Activated naive CD4-positive, alpha-beta T cell treated with anti-CD3 and anti-CD28 coated beads, Interleukin-2, amount 50 U/mL, for 24 hours (primary cell): ENCODE measurements around the gene MOB3A.
"Not testable (repeated sequence)": the region's sequence is repeated elsewhere in the genome, so short reads cannot be mapped to it uniquely, and the experiment has no call there.

ENCODE experiments used
- H3K27ac Mint-ChIP-seq: one replicate; pipeline ENCODE4 v1.8.0; 2021; ENCODE audit warnings: mild to moderate bottlenecking, mixed read lengths
- H3K27me3 Mint-ChIP-seq: one replicate; pipeline ENCODE4 v1.8.0; 2021; ENCODE audit warnings: mixed read lengths
- H3K36me3 Mint-ChIP-seq: one replicate; pipeline ENCODE4 v1.8.0; 2021; ENCODE audit warnings: mixed read lengths
- H3K4me1 Mint-ChIP-seq: one replicate; pipeline ENCODE4 v1.8.0; 2021; ENCODE audit warnings: mixed read lengths
- H3K4me3 Mint-ChIP-seq: one replicate; pipeline ENCODE4 v1.8.0; 2021; ENCODE audit warnings: mild to moderate bottlenecking, mixed read lengths
- H3K9me3 Mint-ChIP-seq: one replicate; pipeline ENCODE4 v1.8.0; 2021; ENCODE audit warnings: mixed read lengths

MOB3A gene

GRCh38 chr19:2099937-2100718 is 4.0 kb upstream of the MOB3A start:
- no peak overlapping the region for H3K27ac Mint-ChIP-seq
- H3K36me3 Mint-ChIP-seq = peaks cover 10% of the 10 kb centered on the region
- no peaks in the 10 kb centered on the region for H3K9me3 Mint-ChIP-seq
- peaks cover 16% of the 10 kb centered on the region for H3K4me1 Mint-ChIP-seq
- H3K4me3 Mint-ChIP-seq = no peak overlapping the region
- H3K27me3 Mint-ChIP-seq = no peaks in the 10 kb centered on the region

GRCh38 chr19:2099054-2099501 is 3.0 kb upstream of the MOB3A start:
- H3K4me3 Mint-ChIP-seq = no peak overlapping the region
- peaks cover 4% of the 10 kb centered on the region for H3K36me3 Mint-ChIP-seq
- H3K27me3 Mint-ChIP-seq = no peaks in the 10 kb centered on the region
- H3K4me1 Mint-ChIP-seq = peaks cover 21% of the 10 kb centered on the region
- H3K27ac Mint-ChIP-seq = no peak overlapping the region
- H3K9me3 Mint-ChIP-seq = no peaks in the 10 kb centered on the region

GRCh38 chr19:2097886-2098327 is 1.8 kb upstream of the MOB3A start:
- Mint-ChIP-seq H3K27ac (no peak overlapping the region), H3K27me3 (no peaks in the 10 kb centered on the region), H3K9me3 (no peaks in the 10 kb centered on the region), H3K4me1 (peaks cover 26% of the 10 kb centered on the region), H3K36me3 (peaks cover 1% of the 10 kb centered on the region), H3K4me3 (peak overlapping the region; percentile 84)

- H3K9me3 Mint-ChIP-seq = no peaks in the 10 kb centered on the region
- no peaks in the 10 kb centered on the region for H3K27me3 Mint-ChIP-seq
- H3K27ac Mint-ChIP-seq = no peak overlapping the region
- peaks cover 1% of the 10 kb centered on the region for H3K36me3 Mint-ChIP-seq
- H3K4me1 Mint-ChIP-seq = peaks cover 32% of the 10 kb centered on the region
- peak overlapping the region; percentile 84 for H3K4me3 Mint-ChIP-seq
Observed at GRCh38 chr19:2097203-2097885, 1.2 kb upstream of the MOB3A start.

GRCh38 chr19:2096480-2097202 is 515 bp upstream of the MOB3A start, which contains the start of gene IZUMO4:
Gene IZUMO4 (plus strand): TSS chr19:2096915. CDS start chr19:2096946, 31 bp downstream.
- H3K27me3 Mint-ChIP-seq = no peaks in the 10 kb centered on the region
- no peaks in the 10 kb centered on the region for H3K9me3 Mint-ChIP-seq
- peaks cover 36% of the 10 kb centered on the region for H3K4me1 Mint-ChIP-seq
- peak within 1 kb of the TSS; percentile 94 for H3K27ac Mint-ChIP-seq
- peaks cover 1% of the 10 kb centered on the region for H3K36me3 Mint-ChIP-seq
- H3K4me3 Mint-ChIP-seq = peak within 1 kb of the TSS; percentile 93

GRCh38 chr19:2091926-2092525 is 4.1 kb downstream of the MOB3A start:
- peaks cover 68% of the 10 kb centered on the region for H3K4me1 Mint-ChIP-seq
- H3K9me3 Mint-ChIP-seq, H3K27me3 Mint-ChIP-seq, H3K36me3 Mint-ChIP-seq, H3K27ac Mint-ChIP-seq, H3K4me3 Mint-ChIP-seq: not testable (repeated sequence)

GRCh38 chr19:2089727-2090053 is 6.4 kb downstream of the MOB3A start:
- Mint-ChIP-seq H3K27ac (no peak overlapping the region), H3K36me3 (no peaks in the 10 kb centered on the region), H3K9me3 (no peaks in the 10 kb centered on the region)

GRCh38 chr19:2089001-2089711 is 7.0 kb downstream of the MOB3A start:
- no peaks in the 10 kb centered on the region for H3K9me3 Mint-ChIP-seq
- no peaks in the 10 kb centered on the region for H3K27me3 Mint-ChIP-seq
- no peaks in the 10 kb centered on the region for H3K36me3 Mint-ChIP-seq
- no peak overlapping the region for H3K27ac Mint-ChIP-seq
- H3K4me1 Mint-ChIP-seq = peaks cover 72% of the 10 kb centered on the region
- peak overlapping the region; percentile 59 for H3K4me3 Mint-ChIP-seq

More at GRCh38 chr19:2089727-2090053, 6.4 kb downstream of the MOB3A start:
- peaks cover 78% of the 10 kb centered on the region for H3K4me1 Mint-ChIP-seq
- no peak overlapping the region for H3K4me3 Mint-ChIP-seq
- no peaks in the 10 kb centered on the region for H3K27me3 Mint-ChIP-seq

- Mint-ChIP-seq H3K27ac (peak overlapping the region; percentile 63), H3K9me3 (no peaks in the 10 kb centered on the region), H3K27me3 (no peaks in the 10 kb centered on the region), H3K4me3 (peak overlapping the region; percentile 53), H3K36me3 (no peaks in the 10 kb centered on the region), H3K4me1 (peaks cover 68% of the 10 kb centered on the region)
Observed at GRCh38 chr19:2087621-2088100, 8.5 kb downstream of the MOB3A start.

GRCh38 chr19:2086695-2087620 is 9.2 kb downstream of the MOB3A start:
- Mint-ChIP-seq H3K4me3 (peak overlapping the region; percentile 53), H3K4me1 (peaks cover 68% of the 10 kb centered on the region), H3K27ac (peak overlapping the region; percentile 63)

GRCh38 chr19:2084993-2085720 is 11.0 kb downstream of the MOB3A start:
- Mint-ChIP-seq H3K9me3 (no peaks in the 10 kb centered on the region), H3K36me3 (no peaks in the 10 kb centered on the region), H3K27me3 (no peaks in the 10 kb centered on the region), H3K4me1 (peaks cover 66% of the 10 kb centered on the region), H3K4me3 (peak overlapping the region; percentile 95), H3K27ac (peak overlapping the region; percentile 93)

More at GRCh38 chr19:2086695-2087620, 9.2 kb downstream of the MOB3A start:
- H3K9me3 Mint-ChIP-seq, H3K27me3 Mint-ChIP-seq, H3K36me3 Mint-ChIP-seq: not testable (repeated sequence)

- Mint-ChIP-seq H3K4me1 (peaks cover 65% of the 10 kb centered on the region), H3K4me3 (peak overlapping the region; percentile 95), H3K27me3 (no peaks in the 10 kb centered on the region), H3K9me3 (no peaks in the 10 kb centered on the region), H3K27ac (peak overlapping the region; percentile 93), H3K36me3 (peaks cover 2% of the 10 kb centered on the region)
Observed at GRCh38 chr19:2083174-2083854, 12.8 kb downstream of the MOB3A start.
